Measurements from ENCODE around the gene NIP7. TPM values are rescaled to one million over a fixed set of nuclear protein-coding genes. Genes with fewer than 3 reads are reported as not detected.

NIP7 gene
- total RNA-seq, 2 experiments from 2014 or later, result 43.3 to 47.1 TPM

DNA sequence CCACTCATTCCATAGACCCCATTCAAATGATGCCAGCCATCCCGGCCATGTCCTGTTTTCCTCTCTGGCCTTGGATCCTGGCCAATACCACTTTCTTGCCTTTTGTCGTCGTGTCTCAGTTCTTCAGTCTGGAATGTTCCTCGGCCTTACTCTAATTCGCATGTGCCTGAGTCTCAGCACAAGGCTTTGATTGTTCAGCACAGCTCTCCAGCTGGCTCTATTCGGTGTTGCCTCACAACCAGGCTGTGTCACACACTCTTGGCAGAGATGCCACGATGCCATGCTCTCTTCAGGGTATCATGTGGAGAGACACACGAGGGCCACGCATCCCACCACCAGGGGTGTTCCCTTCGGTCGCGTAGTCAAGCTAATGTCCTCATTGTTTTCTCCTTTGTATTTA, 30.3 kb upstream of the NIP7 start:
- DNase-seq, result no peak
- Mint-ChIP-seq H3K4me1 (ENCODE audit: low read depth) (peaks cover 25% of the 10 kb centered on the region), H3K36me3 (peaks cover 2% of the 10 kb centered on the region)

DNA sequence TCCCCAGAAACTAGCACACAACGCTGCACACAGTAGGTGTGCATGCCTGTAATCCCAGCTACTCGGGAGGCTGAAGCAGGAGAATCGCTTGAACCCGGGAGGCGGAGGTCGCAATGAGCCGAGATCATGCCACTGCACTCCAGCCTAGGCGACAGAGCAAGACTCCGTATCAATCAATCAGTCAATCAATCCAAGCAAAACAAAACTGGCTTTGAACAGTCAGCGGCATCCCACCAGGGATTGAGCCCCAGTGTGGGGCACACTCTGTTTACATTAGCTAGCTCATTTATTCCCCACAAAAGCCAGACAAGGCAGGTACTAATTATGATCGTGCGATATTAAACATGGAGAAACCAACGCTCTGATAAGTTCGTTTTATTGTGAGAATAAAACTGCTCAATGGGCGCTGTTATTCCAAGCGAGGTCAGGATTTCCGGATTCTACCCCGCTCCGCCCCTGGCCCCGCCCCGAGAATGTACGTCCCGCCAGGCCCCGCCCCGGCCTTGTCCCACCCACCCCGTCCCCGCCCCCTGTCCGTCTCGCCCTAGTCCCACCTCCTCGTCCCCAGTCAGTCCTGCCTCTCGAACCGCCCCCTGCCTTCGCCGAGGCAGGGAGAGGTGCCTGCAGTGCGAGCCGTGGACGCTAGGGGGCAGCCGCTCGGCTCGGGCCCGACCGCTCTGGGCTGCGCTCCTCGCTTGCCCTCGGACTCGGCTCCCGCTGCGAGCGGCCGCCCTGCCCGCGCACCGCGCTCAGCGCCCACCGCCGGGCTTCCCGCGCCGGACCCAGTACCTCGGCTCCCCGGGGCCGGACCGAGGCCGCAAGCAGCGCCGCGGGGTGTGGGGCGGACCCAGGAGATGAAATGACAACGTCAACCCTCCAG, 28.7 kb upstream of the NIP7 start, which contains the start of gene VPS4A:
Gene VPS4A, plus strand, starts transcription at position 698 of the 880 bp plus-strand sequence. Its CDS starts 162 bp downstream, at position 860.
- POLR2A ChIA-PET, result interaction anchor here (1.1 kb wide), 1 partner anchor 161 kb away, joined by 4 read pairs; no protein-coding TSS in a partner anchor
- Mint-ChIP-seq H3K27ac (peak within 1 kb of the TSS; percentile 89), H3K27me3 (no peaks in the 10 kb centered on the region)

More for the DNA sequence above, 30.3 kb upstream of the NIP7 start:
- ChIA-PET POLR2A (no interaction called here), CTCF (no interaction called here)
- Mint-ChIP-seq H3K9me3 (no peaks in the 10 kb centered on the region), H3K27ac (no peak overlapping the region), H3K27me3 (no peaks in the 10 kb centered on the region), H3K4me3 (no peak overlapping the region)
- intact Hi-C loops (cut with micrococcal nuclease), result no loop called here

DNA sequence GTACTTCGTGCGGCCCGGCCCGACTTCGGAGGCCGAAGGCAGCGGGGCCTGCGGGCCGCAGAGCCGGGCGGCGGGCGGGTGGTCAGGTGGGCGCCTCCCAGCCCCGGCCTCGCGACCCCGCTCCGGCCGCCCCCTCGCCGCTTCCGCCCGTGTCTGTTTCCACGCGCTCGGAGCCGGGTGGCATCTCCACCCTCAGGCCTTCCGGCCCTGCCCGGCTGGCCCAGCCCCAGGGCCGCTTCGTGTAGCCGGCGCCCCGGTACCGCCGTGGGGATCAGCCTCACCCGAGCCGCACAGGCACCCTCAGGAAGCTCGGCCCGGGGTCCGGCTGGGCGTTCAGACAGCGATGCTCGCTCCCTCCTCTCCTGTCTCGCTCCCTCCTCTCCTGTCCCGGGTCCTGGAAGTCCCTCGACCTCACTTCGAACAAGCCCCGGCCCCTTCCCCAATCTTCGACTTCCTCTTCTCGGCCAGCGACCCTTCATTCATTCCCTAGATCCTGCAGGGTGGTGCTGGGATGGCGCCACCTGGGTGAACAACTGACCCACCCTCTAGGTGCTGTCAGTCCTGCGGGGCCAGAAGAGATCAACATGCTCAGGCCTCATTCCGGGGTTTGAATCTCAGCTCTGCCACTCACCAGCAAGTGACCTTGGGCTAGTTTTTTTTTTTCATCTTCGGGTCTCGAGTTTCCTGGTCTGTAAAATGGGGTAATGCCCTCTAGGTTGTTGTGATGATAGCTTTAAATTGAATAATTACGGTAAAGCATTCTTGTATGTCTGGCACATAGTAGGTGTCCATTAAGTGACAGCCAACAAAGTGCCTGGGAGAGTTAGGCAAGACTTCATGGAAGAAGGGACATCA, 27.8 kb upstream of the NIP7 start:
- intact Hi-C loops (cut with micrococcal nuclease), result loop anchor here (1.0 to 2.0 kb wide), 3 partner anchors 19 to 125 kb away; partner anchors contain the start of genes COG8, NIP7, PDF and SNTB2
- peak; percentile 52 for DNase-seq
- peak overlapping the region; percentile 88 for H3K4me3 Mint-ChIP-seq
- H3K9me3 Mint-ChIP-seq, result no peaks in the 10 kb centered on the region
- H3K27me3 Mint-ChIP-seq, result no peaks in the 10 kb centered on the region
- peaks cover 25% of the 10 kb centered on the region for H3K4me1 Mint-ChIP-seq (ENCODE audit: low read depth)
- peak overlapping the region; percentile 74 for H3K27ac Mint-ChIP-seq
- ChIA-PET CTCF (interaction anchor here (0.6 to 1.4 kb wide), 6 partner anchors 12 to 161 kb away, joined by 3 to 7 read pairs (median 3); partner anchors contain the start of genes COG8 and NIP7), POLR2A (interaction anchor here (0.8 to 1.9 kb wide), 3 partner anchors 17 to 179 kb away, joined by 3 to 9 read pairs (median 6); partner anchors contain the start of genes CHTF8, PDF and UTP4)
- peaks cover 17% of the 10 kb centered on the region for H3K36me3 Mint-ChIP-seq

More for the DNA sequence above, 28.7 kb upstream of the NIP7 start, which contains the start of gene VPS4A:
- peak within 1 kb of the TSS; percentile 88 for H3K4me3 Mint-ChIP-seq
- peak; percentile 98 for DNase-seq
- no peaks in the 10 kb centered on the region for H3K9me3 Mint-ChIP-seq
- peaks cover 10% of the 10 kb centered on the region for H3K36me3 Mint-ChIP-seq
- peaks cover 25% of the 10 kb centered on the region for H3K4me1 Mint-ChIP-seq (ENCODE audit: low read depth)
- CTCF ChIA-PET, result interaction anchor here (1.3 to 1.6 kb wide), 2 partner anchors 18 to 123 kb away, joined by 4 to 5 read pairs; no protein-coding TSS in a partner anchor
- intact Hi-C loops (cut with micrococcal nuclease), result loop anchor here (1.0 to 2.0 kb wide), 3 partner anchors 19 to 124 kb away; partner anchors contain the start of genes COG8, NIP7, PDF and SNTB2

DNA sequence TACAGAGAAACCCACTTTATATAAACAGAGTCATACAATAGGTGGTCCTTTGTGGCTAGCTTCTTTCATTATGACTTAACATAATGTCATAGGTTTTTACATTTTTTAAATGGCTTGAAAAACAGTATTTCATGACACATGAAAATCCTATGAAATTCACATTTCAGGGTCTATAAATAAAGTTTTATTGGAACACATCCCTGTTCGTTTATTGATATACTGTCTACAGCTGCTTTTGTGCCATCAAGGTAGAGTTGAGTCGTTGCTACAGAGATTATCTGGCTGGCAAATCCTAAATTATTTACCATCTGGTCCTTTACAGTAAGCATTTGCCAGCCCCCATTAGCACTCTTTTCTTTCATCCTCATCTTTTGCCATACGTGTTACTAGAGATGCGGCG, 26.1 kb upstream of the NIP7 start:
- Mint-ChIP-seq H3K36me3 (peaks cover 19% of the 10 kb centered on the region), H3K4me3 (peak overlapping the region; percentile 29), H3K27me3 (no peaks in the 10 kb centered on the region), H3K27ac (peak overlapping the region; percentile 42), H3K4me1 (ENCODE audit: low read depth) (peaks cover 25% of the 10 kb centered on the region), H3K9me3 (no peaks in the 10 kb centered on the region)
- ChIA-PET POLR2A (interaction anchor here (1.9 kb wide), 1 partner anchor 17 kb away, joined by 9 read pairs; the partner anchor contains the start of gene PDF), CTCF (interaction anchor here (0.6 to 1.4 kb wide), 3 partner anchors 10 to 14 kb away, joined by 3 read pairs; no protein-coding TSS in a partner anchor)
- no peak for DNase-seq
- intact Hi-C loops (cut with micrococcal nuclease), result no loop called here

DNA sequence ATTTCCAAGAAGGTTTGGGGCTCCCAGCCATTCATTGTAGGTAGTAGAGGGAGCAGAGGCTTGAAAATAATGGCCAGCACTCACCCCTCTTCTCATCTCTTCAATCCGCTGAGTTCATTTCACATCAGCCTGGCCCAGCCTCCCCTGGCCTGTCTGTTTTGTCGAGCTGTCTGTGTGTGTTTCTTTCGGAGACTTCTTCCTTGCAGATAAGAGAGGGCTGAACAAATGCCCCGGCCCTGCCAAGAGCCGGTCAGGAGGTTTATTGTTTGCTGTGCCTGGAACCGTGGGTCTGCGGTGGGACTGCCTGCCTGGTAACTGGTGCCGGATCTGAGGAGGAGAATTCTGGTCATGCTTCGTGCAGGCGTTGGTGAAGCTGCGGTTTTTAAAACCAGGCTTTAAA, 25.0 kb upstream of the NIP7 start:
- intact Hi-C loops (cut with micrococcal nuclease), result no loop called here
- peaks cover 26% of the 10 kb centered on the region for H3K36me3 Mint-ChIP-seq
- no peak for DNase-seq
- ChIA-PET POLR2A (interaction anchor here (1.4 kb wide), 1 partner anchor 15 kb away, joined by 3 read pairs; no protein-coding TSS in a partner anchor), CTCF (no interaction called here)
- H3K9me3 Mint-ChIP-seq, result no peaks in the 10 kb centered on the region
- H3K27ac Mint-ChIP-seq, result no peak overlapping the region
- no peaks in the 10 kb centered on the region for H3K27me3 Mint-ChIP-seq
- peaks cover 25% of the 10 kb centered on the region for H3K4me1 Mint-ChIP-seq (ENCODE audit: low read depth)
- no peak overlapping the region for H3K4me3 Mint-ChIP-seq

DNA sequence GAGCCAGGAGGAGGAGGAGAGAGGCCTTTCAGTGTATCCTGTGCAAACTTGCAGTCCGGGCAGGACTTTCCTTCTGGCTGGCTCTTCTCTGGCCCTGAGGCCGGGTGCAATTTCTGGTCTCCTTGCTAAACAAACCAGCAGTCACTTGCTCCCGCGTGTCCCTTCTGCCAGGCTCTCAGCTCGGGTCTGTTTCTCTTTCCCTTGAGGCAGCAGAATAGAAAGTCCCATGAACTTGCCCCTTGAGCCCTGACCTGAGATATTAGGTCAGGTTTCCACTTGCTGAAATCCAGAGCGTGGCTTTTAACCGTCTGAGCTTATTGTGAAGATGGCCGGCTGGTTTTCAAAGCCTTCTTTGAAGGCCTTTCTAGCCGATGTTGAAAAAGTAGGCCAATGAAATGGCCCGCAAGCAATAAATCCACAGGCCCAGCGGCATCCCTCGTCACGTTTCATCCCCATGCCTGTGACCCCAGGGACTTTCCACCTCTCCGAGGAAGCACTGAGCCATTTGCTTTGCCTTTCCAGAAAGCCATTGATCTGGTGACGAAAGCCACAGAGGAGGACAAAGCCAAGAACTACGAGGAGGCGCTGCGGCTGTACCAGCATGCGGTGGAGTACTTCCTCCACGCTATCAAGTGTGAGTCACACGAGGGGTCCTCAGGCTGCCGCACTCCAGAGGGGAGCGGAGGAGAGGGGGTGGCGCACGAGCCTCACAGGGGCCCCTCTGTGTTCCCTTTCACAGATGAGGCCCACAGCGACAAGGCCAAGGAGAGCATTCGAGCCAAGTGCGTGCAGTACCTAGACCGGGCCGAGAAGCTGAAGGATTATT, 23.9 kb upstream of the NIP7 start:
- peaks cover 31% of the 10 kb centered on the region for H3K36me3 Mint-ChIP-seq
- intact Hi-C loops (cut with micrococcal nuclease), result no loop called here
- H3K27ac Mint-ChIP-seq, result no peak overlapping the region
- CTCF ChIA-PET, result no interaction called here
- no peaks in the 10 kb centered on the region for H3K27me3 Mint-ChIP-seq
- H3K4me3 Mint-ChIP-seq, result no peak overlapping the region
- POLR2A ChIA-PET, result interaction anchor here (1.4 kb wide), 1 partner anchor 14 kb away, joined by 3 read pairs; no protein-coding TSS in a partner anchor
- no peaks in the 10 kb centered on the region for H3K9me3 Mint-ChIP-seq
- DNase-seq, result no peak
- H3K4me1 Mint-ChIP-seq (ENCODE audit: low read depth), result peaks cover 20% of the 10 kb centered on the region

DNA sequence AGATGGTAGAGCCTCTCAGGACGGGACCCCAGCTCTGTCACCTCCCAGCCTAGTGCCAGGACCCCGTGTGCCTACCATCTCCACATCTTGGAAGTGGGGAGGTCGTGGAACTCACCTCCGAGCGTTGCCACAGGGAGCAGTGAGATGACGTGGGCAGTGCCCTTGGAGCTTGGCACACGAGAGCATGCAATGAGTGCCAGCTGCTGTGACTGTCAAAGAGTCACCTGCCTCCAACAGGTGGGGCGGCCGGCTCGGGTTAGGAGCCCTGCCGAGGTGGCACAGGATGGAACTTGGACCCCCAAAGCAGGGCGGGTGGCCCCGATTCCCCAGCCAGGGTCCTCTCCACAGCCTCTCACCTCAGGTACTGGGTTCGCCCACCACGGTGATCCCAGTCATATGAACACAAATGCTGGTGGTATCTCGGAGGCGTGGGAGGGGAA, 23.0 kb upstream of the NIP7 start:
- intact Hi-C loops (cut with micrococcal nuclease), result no loop called here
- Mint-ChIP-seq H3K4me1 (ENCODE audit: low read depth) (peaks cover 19% of the 10 kb centered on the region), H3K4me3 (no peak overlapping the region), H3K27ac (no peak overlapping the region), H3K27me3 (no peaks in the 10 kb centered on the region), H3K9me3 (no peaks in the 10 kb centered on the region), H3K36me3 (peaks cover 39% of the 10 kb centered on the region)
- CTCF ChIA-PET, result no interaction called here
- POLR2A ChIA-PET, result no interaction called here
- no peak for DNase-seq

DNA sequence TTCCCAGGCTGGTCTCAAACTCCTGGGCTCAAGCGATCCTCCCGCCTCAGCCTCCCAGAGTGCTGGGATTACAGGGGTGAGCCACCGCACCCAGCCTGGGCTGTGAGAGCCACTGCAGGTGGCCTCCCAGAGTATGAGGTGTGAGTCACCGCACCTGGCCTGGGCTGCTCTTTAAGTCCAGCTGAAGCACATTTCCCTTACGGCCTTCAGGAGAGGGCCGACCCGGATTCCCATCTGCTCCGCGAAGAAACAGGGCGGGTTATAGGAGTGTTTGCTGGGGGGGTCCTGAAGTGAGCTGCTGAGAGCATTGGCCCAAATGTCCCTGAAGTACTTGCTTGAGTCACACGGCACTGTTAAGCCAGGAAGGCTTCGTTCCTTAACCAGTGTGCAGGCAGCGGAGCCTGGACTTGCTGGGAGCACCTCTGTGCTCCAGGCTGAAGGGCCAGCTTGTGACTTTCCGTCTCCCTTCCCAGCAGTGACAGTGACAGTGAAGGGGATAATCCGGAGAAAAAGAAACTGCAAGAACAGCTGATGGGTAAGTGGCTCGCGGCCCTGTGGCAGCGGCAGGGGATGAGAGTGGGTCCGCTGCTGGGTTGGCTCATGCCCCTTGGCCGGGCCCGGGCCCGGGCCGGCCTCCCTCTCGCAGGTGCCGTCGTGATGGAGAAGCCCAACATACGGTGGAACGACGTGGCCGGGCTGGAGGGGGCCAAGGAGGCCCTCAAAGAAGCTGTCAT, 21.2 kb upstream of the NIP7 start:
- ChIA-PET CTCF (no interaction called here), POLR2A (interaction anchor here (1.2 kb wide), 1 partner anchor 152 kb away, joined by 3 read pairs; no protein-coding TSS in a partner anchor)
- Mint-ChIP-seq H3K4me3 (no peak overlapping the region), H3K9me3 (no peaks in the 10 kb centered on the region), H3K36me3 (peaks cover 42% of the 10 kb centered on the region), H3K27ac (no peak overlapping the region), H3K4me1 (ENCODE audit: low read depth) (peaks cover 15% of the 10 kb centered on the region), H3K27me3 (no peaks in the 10 kb centered on the region)
- no peak for DNase-seq
- intact Hi-C loops (cut with micrococcal nuclease), result no loop called here

DNA sequence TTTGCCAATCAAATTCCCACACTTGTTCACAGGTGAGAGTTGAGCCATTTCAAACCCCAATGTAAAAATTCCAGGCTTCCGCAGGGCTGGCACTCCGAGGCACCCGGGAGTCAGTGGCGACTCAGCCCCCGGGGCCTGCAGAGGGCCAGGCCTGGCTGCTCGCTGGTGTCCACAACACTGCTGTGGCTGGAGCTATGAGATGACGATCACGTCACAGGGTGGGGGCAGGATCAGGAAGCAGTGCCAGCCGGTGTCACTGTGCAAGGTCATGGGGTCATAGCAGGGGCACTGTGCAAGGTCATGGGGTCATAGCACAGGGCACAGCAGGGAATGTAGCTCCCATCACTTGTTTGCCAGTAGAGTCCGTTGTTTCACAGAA, 20.7 kb upstream of the NIP7 start:
- H3K27ac Mint-ChIP-seq, result no peak overlapping the region
- H3K9me3 Mint-ChIP-seq, result no peaks in the 10 kb centered on the region
- no peak for DNase-seq
- H3K36me3 Mint-ChIP-seq, result peaks cover 42% of the 10 kb centered on the region
- ChIA-PET CTCF (no interaction called here), POLR2A (interaction anchor here (1.2 kb wide), 1 partner anchor 152 kb away, joined by 3 read pairs; no protein-coding TSS in a partner anchor)
- no peak overlapping the region for H3K4me3 Mint-ChIP-seq
- intact Hi-C loops (cut with micrococcal nuclease), result no loop called here
- H3K4me1 Mint-ChIP-seq (ENCODE audit: low read depth), result peaks cover 10% of the 10 kb centered on the region
- no peaks in the 10 kb centered on the region for H3K27me3 Mint-ChIP-seq

DNA sequence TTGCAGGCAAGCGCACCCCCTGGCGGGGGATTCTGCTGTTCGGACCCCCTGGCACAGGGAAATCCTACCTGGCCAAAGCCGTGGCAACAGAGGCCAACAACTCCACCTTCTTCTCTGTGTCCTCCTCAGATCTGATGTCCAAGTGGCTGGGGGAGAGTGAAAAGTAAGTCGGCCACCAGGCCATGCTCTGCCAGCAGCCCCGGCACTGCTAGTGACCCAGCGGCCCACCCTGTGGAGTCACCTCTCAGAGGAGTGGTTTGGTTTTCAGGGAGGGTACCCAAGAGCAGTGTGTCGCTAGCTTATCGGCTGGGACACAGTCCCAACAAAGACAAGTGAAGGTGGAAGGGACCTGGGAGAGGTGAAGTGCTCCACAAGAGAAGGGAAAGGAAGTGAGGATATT, 20.2 kb upstream of the NIP7 start:
- peaks cover 41% of the 10 kb centered on the region for H3K36me3 Mint-ChIP-seq

More for the DNA sequence above, 20.2 kb upstream of the NIP7 start:
- DNase-seq, result no peak
- Mint-ChIP-seq H3K27me3 (no peaks in the 10 kb centered on the region), H3K9me3 (no peaks in the 10 kb centered on the region), H3K27ac (no peak overlapping the region), H3K4me1 (ENCODE audit: low read depth) (peaks cover 6% of the 10 kb centered on the region), H3K4me3 (no peak overlapping the region)
- intact Hi-C loops (cut with micrococcal nuclease), result no loop called here
- CTCF ChIA-PET, result no interaction called here
- POLR2A ChIA-PET, result no interaction called here
